Measurements from ENCODE around the gene LEO1. TPM values are rescaled to one million over a fixed set of nuclear protein-coding genes. Genes with fewer than 3 reads are reported as not detected.
A peak's percentile ranks its signal among the peaks of the same experiment; 100 is the strongest.

The LEO1 gene
- polyA plus RNA-seq, 4 donors: 14.3 to 21.7 (median 20.1) TPM

GRCh38 chr15:51982013-51982769 lies 10.6 kb upstream of the LEO1 start:
- Histone ChIP-seq H3K36me3 (ENCODE audit: control insufficient read depth in 3 of 3, insufficient read depth in 2 of 3, low read depth in 1 of 3, low read length in 3 of 3) (no peaks in the 10 kb centered on the region), H3K9me3 (ENCODE audit: control insufficient read depth in 2 of 2, insufficient read depth in 1 of 2, low read depth in 1 of 2, low read length in 1 of 2) (no peaks in the 10 kb centered on the region), H3K4me3 (ENCODE audit: low read depth in 1 of 3, low read length in 3 of 3) (no peak overlapping the region), H3K27ac (ENCODE audit: low read depth in 1 of 3, low read length in 2 of 3) (peak overlapping the region in 2 of 3 donors; percentile 25 to 92), H3K4me1 (ENCODE audit: control insufficient read depth in 3 of 3, insufficient read depth in 2 of 3, low read depth in 1 of 3, low read length in 2 of 3) (peaks cover 0 to 12% (median 0%) of the 10 kb centered on the region in 3 donors), H3K27me3 (ENCODE audit: control insufficient read depth in 3 of 3, insufficient read depth in 3 of 3, low read length in 3 of 3) (no peaks in the 10 kb centered on the region)
- 7 to 15% (median 8%) methylated on average over 7 of the region's 7 CpGs for WGBS, 3 donors
- peak; percentile 59 to 67 for DNase-seq
- no peak for FAIRE-seq

GRCh38 chr15:51973775-51974174 lies 2.2 kb upstream of the LEO1 start:
- FAIRE-seq (no peak), DNase-seq (no peak)
- H3K36me3 ChIP-seq (ENCODE audit: control insufficient read depth in 3 of 3, insufficient read depth in 2 of 3, low read depth in 1 of 3, low read length in 3 of 3): no peaks in the 10 kb centered on the region
- no peak overlapping the region for H3K4me3 ChIP-seq (ENCODE audit: low read depth in 1 of 3, low read length in 3 of 3)
- H3K27ac ChIP-seq (ENCODE audit: low read depth in 1 of 3, low read length in 2 of 3): no peak overlapping the region
- H3K27me3 ChIP-seq (ENCODE audit: control insufficient read depth in 3 of 3, insufficient read depth in 3 of 3, low read length in 3 of 3): no peaks in the 10 kb centered on the region
- peaks cover 0 to 3% (median 2%) of the 10 kb centered on the region in 3 donors for H3K4me1 ChIP-seq (ENCODE audit: control insufficient read depth in 3 of 3, insufficient read depth in 2 of 3, low read depth in 1 of 3, low read length in 2 of 3)
- WGBS, 3 donors: 92 to 96% (median 94%) methylated on average over 4 of the region's 4 CpGs
- no peaks in the 10 kb centered on the region for H3K9me3 ChIP-seq (ENCODE audit: control insufficient read depth in 2 of 2, insufficient read depth in 1 of 2, low read depth in 1 of 2, low read length in 1 of 2)

GRCh38 chr15:51973220-51973619 lies 1.6 kb upstream of the LEO1 start:
- DNase-seq: no peak
- H3K27ac ChIP-seq (ENCODE audit: low read depth in 1 of 3, low read length in 2 of 3): no peak overlapping the region
- peaks cover 0 to 4% of the 10 kb centered on the region in 2 donors for H3K9me3 ChIP-seq (ENCODE audit: control insufficient read depth in 2 of 2, insufficient read depth in 1 of 2, low read depth in 1 of 2, low read length in 1 of 2)
- no peak for FAIRE-seq
- peaks cover 0 to 3% (median 2%) of the 10 kb centered on the region in 3 donors for H3K4me1 ChIP-seq (ENCODE audit: control insufficient read depth in 3 of 3, insufficient read depth in 2 of 3, low read depth in 1 of 3, low read length in 2 of 3)
- WGBS, 3 donors: 63 to 90% (median 83%) methylated on average over 5 of the region's 5 CpGs
- H3K27me3 ChIP-seq (ENCODE audit: control insufficient read depth in 3 of 3, insufficient read depth in 3 of 3, low read length in 3 of 3): no peaks in the 10 kb centered on the region
- H3K4me3 ChIP-seq (ENCODE audit: low read depth in 1 of 3, low read length in 3 of 3): no peak overlapping the region
- no peaks in the 10 kb centered on the region for H3K36me3 ChIP-seq (ENCODE audit: control insufficient read depth in 3 of 3, insufficient read depth in 2 of 3, low read depth in 1 of 3, low read length in 3 of 3)

- FAIRE-seq (no peak), DNase-seq (no peak)
- peak overlapping the region in 2 of 3 donors; percentile 84 to 96 for H3K27ac ChIP-seq (ENCODE audit: low read depth in 1 of 3, low read length in 2 of 3)
Observed at GRCh38 chr15:51971032-51971374, 575 bp downstream of the LEO1 start.

GRCh38 chr15:51970132-51970817 lies 1.3 kb downstream of the LEO1 start:
- Histone ChIP-seq H3K27ac (ENCODE audit: low read depth in 1 of 3, low read length in 2 of 3) (no peak overlapping the region), H3K27me3 (ENCODE audit: control insufficient read depth in 3 of 3, insufficient read depth in 3 of 3, low read length in 3 of 3) (no peaks in the 10 kb centered on the region), H3K9me3 (ENCODE audit: control insufficient read depth in 2 of 2, insufficient read depth in 1 of 2, low read depth in 1 of 2, low read length in 1 of 2) (peaks cover 0 to 23% of the 10 kb centered on the region in 2 donors), H3K4me3 (ENCODE audit: low read depth in 1 of 3, low read length in 3 of 3) (peak overlapping the region in 1 of 3 donors; percentile 85), H3K4me1 (ENCODE audit: control insufficient read depth in 3 of 3, insufficient read depth in 2 of 3, low read depth in 1 of 3, low read length in 2 of 3) (peaks cover 0 to 3% (median 2%) of the 10 kb centered on the region in 3 donors), H3K36me3 (ENCODE audit: control insufficient read depth in 3 of 3, insufficient read depth in 2 of 3, low read depth in 1 of 3, low read length in 3 of 3) (peaks cover 0 to 3% (median 0%) of the 10 kb centered on the region in 3 donors)
- 28 to 63% (median 47%) methylated on average over 4 of the region's 4 CpGs for WGBS, 3 donors
- FAIRE-seq (no peak), DNase-seq (peak in 1 of 2 donors; percentile 21)

More at GRCh38 chr15:51971032-51971374, 575 bp downstream of the LEO1 start:
- Histone ChIP-seq H3K36me3 (ENCODE audit: control insufficient read depth in 3 of 3, insufficient read depth in 2 of 3, low read depth in 1 of 3, low read length in 3 of 3) (peaks cover 0 to 2% (median 0%) of the 10 kb centered on the region in 3 donors), H3K4me3 (ENCODE audit: low read depth in 1 of 3, low read length in 3 of 3) (peak overlapping the region; percentile 75 to 85 (median 80)), H3K4me1 (ENCODE audit: control insufficient read depth in 3 of 3, insufficient read depth in 2 of 3, low read depth in 1 of 3, low read length in 2 of 3) (peaks cover 0 to 3% (median 2%) of the 10 kb centered on the region in 3 donors), H3K9me3 (ENCODE audit: control insufficient read depth in 2 of 2, insufficient read depth in 1 of 2, low read depth in 1 of 2, low read length in 1 of 2) (peaks cover 0 to 23% of the 10 kb centered on the region in 2 donors), H3K27me3 (ENCODE audit: control insufficient read depth in 3 of 3, insufficient read depth in 3 of 3, low read length in 3 of 3) (no peaks in the 10 kb centered on the region)
- 1 to 2% (median 1%) methylated on average over 7 of the region's 7 CpGs for WGBS, 3 donors

GRCh38 chr15:51969728-51970127 lies 1.9 kb downstream of the LEO1 start:
- no peak overlapping the region for H3K27ac ChIP-seq (ENCODE audit: low read depth in 1 of 3, low read length in 2 of 3)
- H3K36me3 ChIP-seq (ENCODE audit: control insufficient read depth in 3 of 3, insufficient read depth in 2 of 3, low read depth in 1 of 3, low read length in 3 of 3): peaks cover 0 to 3% (median 0%) of the 10 kb centered on the region in 3 donors
- peaks cover 0 to 3% (median 2%) of the 10 kb centered on the region in 3 donors for H3K4me1 ChIP-seq (ENCODE audit: control insufficient read depth in 3 of 3, insufficient read depth in 2 of 3, low read depth in 1 of 3, low read length in 2 of 3)
- FAIRE-seq: no peak
- H3K27me3 ChIP-seq (ENCODE audit: control insufficient read depth in 3 of 3, insufficient read depth in 3 of 3, low read length in 3 of 3): no peaks in the 10 kb centered on the region
- no peak for DNase-seq
- 90 to 96% (median 92%) methylated on average over 3 to 4 of the region's 4 CpGs for WGBS, 3 donors
- peaks cover 0 to 23% of the 10 kb centered on the region in 2 donors for H3K9me3 ChIP-seq (ENCODE audit: control insufficient read depth in 2 of 2, insufficient read depth in 1 of 2, low read depth in 1 of 2, low read length in 1 of 2)
- no peak overlapping the region for H3K4me3 ChIP-seq (ENCODE audit: low read depth in 1 of 3, low read length in 3 of 3)

GRCh38 chr15:51967583-51967982 lies 4.0 kb downstream of the LEO1 start:
- peaks cover 0 to 23% of the 10 kb centered on the region in 2 donors for H3K9me3 ChIP-seq (ENCODE audit: control insufficient read depth in 2 of 2, insufficient read depth in 1 of 2, low read depth in 1 of 2, low read length in 1 of 2)
- FAIRE-seq: no peak
- peaks cover 0 to 3% (median 2%) of the 10 kb centered on the region in 3 donors for H3K4me1 ChIP-seq (ENCODE audit: control insufficient read depth in 3 of 3, insufficient read depth in 2 of 3, low read depth in 1 of 3, low read length in 2 of 3)
- 65 to 81% (median 79%) methylated on average over 6 of the region's 6 CpGs for WGBS, 3 donors
- H3K27me3 ChIP-seq (ENCODE audit: control insufficient read depth in 3 of 3, insufficient read depth in 3 of 3, low read length in 3 of 3): no peaks in the 10 kb centered on the region
- peaks cover 0 to 4% (median 3%) of the 10 kb centered on the region in 3 donors for H3K36me3 ChIP-seq (ENCODE audit: control insufficient read depth in 3 of 3, insufficient read depth in 2 of 3, low read depth in 1 of 3, low read length in 3 of 3)
- H3K27ac ChIP-seq (ENCODE audit: low read depth in 1 of 3, low read length in 2 of 3): no peak overlapping the region
- DNase-seq: peak in 1 of 2 donors; percentile 3
- no peak overlapping the region for H3K4me3 ChIP-seq (ENCODE audit: low read depth in 1 of 3, low read length in 3 of 3)

- H3K36me3 ChIP-seq (ENCODE audit: control insufficient read depth in 3 of 3, insufficient read depth in 2 of 3, low read depth in 1 of 3, low read length in 3 of 3): peaks cover 1 to 12% (median 3%) of the 10 kb centered on the region in 3 donors
- FAIRE-seq: no peak
- DNase-seq: no peak
- no peak overlapping the region for H3K27ac ChIP-seq (ENCODE audit: low read depth in 1 of 3, low read length in 2 of 3)
- peaks cover 0 to 23% of the 10 kb centered on the region in 2 donors for H3K9me3 ChIP-seq (ENCODE audit: control insufficient read depth in 2 of 2, insufficient read depth in 1 of 2, low read depth in 1 of 2, low read length in 1 of 2)
- WGBS, 3 donors: 92 to 96% (median 92%) methylated on average over 4 of the region's 4 CpGs
- peaks cover 0 to 3% (median 2%) of the 10 kb centered on the region in 3 donors for H3K4me1 ChIP-seq (ENCODE audit: control insufficient read depth in 3 of 3, insufficient read depth in 2 of 3, low read depth in 1 of 3, low read length in 2 of 3)
- no peaks in the 10 kb centered on the region for H3K27me3 ChIP-seq (ENCODE audit: control insufficient read depth in 3 of 3, insufficient read depth in 3 of 3, low read length in 3 of 3)
- H3K4me3 ChIP-seq (ENCODE audit: low read depth in 1 of 3, low read length in 3 of 3): no peak overlapping the region
Observed at GRCh38 chr15:51966192-51966591, 5.4 kb downstream of the LEO1 start.
